GM06990 (cell line): ENCODE results near the gene SLC5A10.
A peak's percentile ranks its signal among the peaks of the same experiment; 100 is the strongest.

Source experiments
- DNase-seq: peaks from one replicate; pipeline ENCODE4 v3.0.0-alpha.2; 2011; ENCODE audit not compliant: insufficient read length; ENCODE audit errors: extremely low read depth
- H3K27me3 ChIP-seq: replicated peaks from 2 replicates; pipeline ENCODE4 v1.6.0; 2011; ENCODE audit warnings: low read length; ENCODE audit not compliant: control insufficient read depth, insufficient read depth
- H3K36me3 ChIP-seq: 2 replicates; pipeline ENCODE4 v1.5.1; 2011; ENCODE audit warnings: low read length; ENCODE audit not compliant: control insufficient read depth, insufficient read depth
- H3K4me3 ChIP-seq: replicated peaks from 2 replicates; pipeline ENCODE4 v1.5.1; 2011; ENCODE audit warnings: low read depth, mild to moderate bottlenecking, control low read depth, low read length
- CTCF ChIP-seq: IDR thresholded peaks from 2 replicates; pipeline ENCODE4 v1.5.1; 2011; ENCODE audit warnings: low read length, control low read depth, mild to moderate bottlenecking, inconsistent platforms; ENCODE audit not compliant: insufficient read depth, poor library complexity, severe bottlenecking

SLC5A10 gene

GRCh38 chr17:18916816-18917500 lies 35.0 kb upstream of the SLC5A10 start:
- no peak for DNase-seq
- Histone ChIP-seq H3K4me3 (no peak overlapping the region), H3K36me3 (peaks cover 19% of the 10 kb centered on the region)

GRCh38 chr17:18917506-18918032 lies 34.4 kb upstream of the SLC5A10 start:
- Histone ChIP-seq H3K36me3 (peaks cover 19% of the 10 kb centered on the region), H3K4me3 (no peak overlapping the region), H3K27me3 (no peaks in the 10 kb centered on the region)
- no peak for DNase-seq
- no peak for TF ChIP-seq CTCF

More at GRCh38 chr17:18916816-18917500, 35.0 kb upstream of the SLC5A10 start:
- TF ChIP-seq CTCF: no peak
- no peaks in the 10 kb centered on the region for H3K27me3 ChIP-seq

- TF ChIP-seq CTCF: no peak
- Histone ChIP-seq H3K36me3 (peaks cover 11% of the 10 kb centered on the region), H3K27me3 (no peaks in the 10 kb centered on the region), H3K4me3 (no peak overlapping the region)
- peak; percentile 23 for DNase-seq
These were observed 32.0 kb upstream of the SLC5A10 start for GRCh38 chr17:18919963-18920362.

- DNase-seq: peak; percentile 47
- Histone ChIP-seq H3K4me3 (peak overlapping the region; percentile 44; the same call in 1 of the 2 replicates), H3K36me3 (peaks cover 9% of the 10 kb centered on the region), H3K27me3 (no peaks in the 10 kb centered on the region)
- no peak for TF ChIP-seq CTCF
These were observed 31.0 kb upstream of the SLC5A10 start for GRCh38 chr17:18920911-18921441.

GRCh38 chr17:18921485-18921884 lies 30.5 kb upstream of the SLC5A10 start:
- Histone ChIP-seq H3K27me3 (no peaks in the 10 kb centered on the region), H3K4me3 (peak overlapping the region; percentile 44), H3K36me3 (peaks cover 9% of the 10 kb centered on the region)
- no peak for TF ChIP-seq CTCF
- no peak for DNase-seq
